DOHH2 (cell line): Measurements from ENCODE around the gene FSD1L.

Source experiments
- EZH2phosphoT487 ChIP-seq: fragments of 200-600 bp; sonication (generic); IDR thresholded peaks from 2 replicates; pipeline ENCODE4 v1.6.1; 2017; ENCODE audit warnings: borderline replicate concordance, mild to moderate bottlenecking, antibody characterized with exemption, low read length, moderate library complexity, mixed read lengths
- TF ChIP-seq, protein P1 (sequence below): fragments of 200-600 bp; sonication (generic); IDR thresholded peaks from one replicate; pipeline ENCODE4 v1.5.1; 2014; ENCODE audit warnings: antibody characterized with exemption, mild to moderate bottlenecking, low read depth, low read length; ENCODE audit not compliant: poor library complexity, severe bottlenecking

DNA sequence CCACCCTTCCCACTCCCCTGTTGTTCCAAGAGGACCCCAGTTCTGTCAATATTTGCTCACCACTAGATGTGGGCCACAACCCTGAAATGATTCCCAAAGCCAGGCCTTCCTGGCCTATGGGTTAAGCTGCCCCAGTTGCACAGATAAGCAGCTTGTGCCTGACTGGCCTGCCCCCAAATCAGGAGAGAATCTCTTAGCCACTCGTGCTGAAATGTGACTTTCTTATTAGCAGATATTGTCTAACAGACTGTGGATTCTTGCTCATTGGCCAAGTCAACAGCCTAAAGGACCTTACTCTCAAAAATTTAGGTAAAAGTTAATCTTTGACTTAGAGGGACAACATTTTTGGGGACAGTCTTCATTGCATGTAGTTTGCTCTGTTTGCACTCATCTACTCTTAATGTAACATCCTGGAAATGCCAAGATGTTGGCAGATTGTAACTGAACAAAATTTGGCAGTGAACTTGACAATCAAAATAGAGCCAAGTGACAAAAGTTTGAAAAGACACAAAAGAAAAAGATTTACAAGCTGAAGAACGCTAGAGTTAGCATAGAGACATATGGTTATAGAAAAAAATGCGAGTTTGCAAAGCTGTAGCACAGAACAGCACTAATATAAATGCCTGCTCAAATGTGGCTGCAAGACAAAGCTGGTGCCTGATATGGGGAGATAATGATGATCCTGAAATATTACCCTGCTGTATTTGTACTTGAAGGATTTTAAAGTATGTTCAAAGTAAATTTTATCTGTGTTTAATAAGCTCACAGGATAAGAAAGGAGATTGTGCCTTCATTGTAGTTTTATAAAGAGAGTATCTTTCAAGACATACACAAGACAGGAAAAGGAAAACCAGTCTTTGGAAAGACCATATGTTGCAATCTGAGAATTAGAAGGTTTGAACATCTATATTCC lies 29.0 kb upstream of the FSD1L start:
- TF ChIP-seq, protein P1, sequence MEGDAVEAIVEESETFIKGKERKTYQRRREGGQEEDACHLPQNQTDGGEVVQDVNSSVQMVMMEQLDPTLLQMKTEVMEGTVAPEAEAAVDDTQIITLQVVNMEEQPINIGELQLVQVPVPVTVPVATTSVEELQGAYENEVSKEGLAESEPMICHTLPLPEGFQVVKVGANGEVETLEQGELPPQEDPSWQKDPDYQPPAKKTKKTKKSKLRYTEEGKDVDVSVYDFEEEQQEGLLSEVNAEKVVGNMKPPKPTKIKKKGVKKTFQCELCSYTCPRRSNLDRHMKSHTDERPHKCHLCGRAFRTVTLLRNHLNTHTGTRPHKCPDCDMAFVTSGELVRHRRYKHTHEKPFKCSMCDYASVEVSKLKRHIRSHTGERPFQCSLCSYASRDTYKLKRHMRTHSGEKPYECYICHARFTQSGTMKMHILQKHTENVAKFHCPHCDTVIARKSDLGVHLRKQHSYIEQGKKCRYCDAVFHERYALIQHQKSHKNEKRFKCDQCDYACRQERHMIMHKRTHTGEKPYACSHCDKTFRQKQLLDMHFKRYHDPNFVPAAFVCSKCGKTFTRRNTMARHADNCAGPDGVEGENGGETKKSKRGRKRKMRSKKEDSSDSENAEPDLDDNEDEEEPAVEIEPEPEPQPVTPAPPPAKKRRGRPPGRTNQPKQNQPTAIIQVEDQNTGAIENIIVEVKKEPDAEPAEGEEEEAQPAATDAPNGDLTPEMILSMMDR = no peak
- TF ChIP-seq EZH2phosphoT487 = no peak
